Heart left ventricle (tissue), 13 donors: ENCODE results near the gene HMGXB4.

Experiments used
- CTCF ChIP-seq, 12 donors: fragments of 200-600 bp; sonication (generic) in 4 of 12; IDR thresholded peaks; one replicate each; pipeline versions ENCODE4 v1.5.0 to v1.8.0; 2018 to 2022; ENCODE audit warnings: antibody characterized with exemption in 12 of 12, mild to moderate bottlenecking in 5 of 12
- POLR2A ChIP-seq, 2 donors: fragments of 450-650 bp; IDR thresholded peaks; one replicate each; pipeline ENCODE4 v1.6.1; 2017; ENCODE audit warnings: antibody characterized with exemption in 2 of 2, mild to moderate bottlenecking in 2 of 2, moderate library complexity in 2 of 2
- donor health status: ischemic (EF 13 %, LVEDD 7.1; RV severe dilation, severe dysfunction).
- donor health status: DM: no; HTN: yes; CAD: no.
- donor health status: DM: no; HTN: no; CAD: no.
- donor health status: ischemic (EF 25% LVEDD 6.9; RV normal size, moderate dysfunction).
- donor health status: ischemic (EF 25% LVEDD 5.7; RV mildly dilated, moderate dysfunction).
- donor health status: ischemic (EF 35%, LVEDD 5.7; RV mildly dilated, moderate dysfunction).
- donor health status: nonischemic (EF 11% LVEDD 7.7; RV severe dilation, severe dysfunction).
- donor health status: DM: yes; HTN: yes; CAD: no.
- donor health status: PGD.
- donor health status: ischemic (EF 29% LVEDD 5.4; RV normal size, mild dysfunction).
- donor health status: nonischemic (EF 23%, LVEDD 6.1; RV moderate dilation, normal function).

GRCh38 chr22:35212009-35212408 lies 45.3 kb upstream of the HMGXB4 start:
- TF ChIP-seq CTCF (IDR thresholded peaks at IDR 0.05): no peak
- no peak for TF ChIP-seq POLR2A (IDR thresholded peaks at IDR 0.05)
